GM12878 (cell line): ENCODE measurements around the gene LYPD8. TPM values are rescaled to one million over a fixed set of nuclear protein-coding genes. Genes with fewer than 3 reads are reported as not detected.

Source experiments
- ATAC-seq: fragments of 200-7000 bp; cut with Tn5 transposase; 3 replicates; pipeline ENCODE4 v1.9.1; 2020; ENCODE audit warnings: mild to moderate bottlenecking, moderate library complexity
- BruUV-seq: library from RNA; stranded (reverse); fragments of 400-500 nt; replicated peaks from 2 replicates; lab custom pipeline; 2021; lab: Mats Ljungman, UMichigan
- CTCF ChIA-PET: fragments of 300-600 bp; sonication (Branson Sonifier 250); formaldehyde crosslinking; extraction: SDS; loops from one replicate; lab custom pipeline; 2021; ENCODE audit warnings: inconsistent platforms; lab: Yijun Ruan, JAX
- POLR2A ChIA-PET: fragments of 350-600 bp; formaldehyde crosslinking; extraction: SDS; loops from one replicate; lab custom pipeline; 2021; ENCODE audit warnings: inconsistent platforms; lab: Charles Lee
- RAD21 ChIA-PET: fragments of 300-600 bp; sonication (Branson Sonifier 250); formaldehyde crosslinking; loops from one replicate; lab custom pipeline; 2023; ENCODE audit warnings: antibody characterized with exemption; ENCODE audit not compliant: unreplicated experiment; lab: Charles Lee
- SMC1A ChIA-PET: fragments of 300-600 bp; sonication (Branson Sonifier 250); formaldehyde crosslinking; loops from one replicate; lab custom pipeline; 2023; ENCODE audit not compliant: unreplicated experiment, uncharacterized antibody; lab: Charles Lee
- DNase-seq: peaks from one replicate; pipeline ENCODE4 v3.0.0-alpha.2; 2011; ENCODE audit warnings: low read depth, low spot score
- FAIRE-seq: peaks from 3 replicates; lab custom pipeline; 2011; peaks lifted over from hg19 to GRCh38; lab: Jason Lieb, UNC
- H2AFZ ChIP-seq: 2 replicates; pipeline ENCODE4 v1.6.0; 2011; ENCODE audit warnings: low read depth, low read length, control low read depth; ENCODE audit not compliant: control insufficient read depth
- H3K27ac ChIP-seq: 2 replicates; pipeline ENCODE4 v1.5.1; 2011; ENCODE audit warnings: control low read depth; ENCODE audit not compliant: control insufficient read depth, insufficient read depth
- H3K27me3 ChIP-seq, 2 experiments: replicated peaks in 1 of 2; 2 replicates each; pipeline versions ENCODE4 v1.6.0 to v1.6.1; 2011; ENCODE audit warnings: low read length in 1 of 2; ENCODE audit not compliant: control insufficient read depth in 2 of 2, insufficient read depth in 2 of 2
- H3K36me3 ChIP-seq, 2 experiments: 2 replicates each; pipeline ENCODE4 v1.5.1; 2011; ENCODE audit warnings: low read length in 1 of 2; ENCODE audit not compliant: control insufficient read depth in 2 of 2, insufficient read depth in 2 of 2
- H3K4me1 ChIP-seq: 2 replicates; pipeline ENCODE4 v1.6.1; 2011; ENCODE audit warnings: mild to moderate bottlenecking, low read length, moderate library complexity, mixed read lengths; ENCODE audit not compliant: control insufficient read depth, insufficient read depth
- H3K4me2 ChIP-seq: 2 replicates; pipeline ENCODE4 v1.6.0; 2011; ENCODE audit warnings: control low read depth; ENCODE audit not compliant: control insufficient read depth, insufficient read depth
- H3K4me3 ChIP-seq: fragments of 200-600 bp; sonication (generic); 2 replicates; pipeline ENCODE4 v1.5.1; 2016
- H3K79me2 ChIP-seq: 2 replicates; pipeline ENCODE4 v1.6.0; 2011; ENCODE audit warnings: low read length; ENCODE audit not compliant: control insufficient read depth, insufficient read depth
- H3K9ac ChIP-seq: 2 replicates; pipeline ENCODE4 v1.8.0; 2011; ENCODE audit warnings: low read length, control low read depth, mixed read lengths; ENCODE audit not compliant: control insufficient read depth, insufficient read depth
- H3K9me3 ChIP-seq: replicated peaks from 3 replicates; pipeline ENCODE4 v1.5.1; 2011; ENCODE audit warnings: mild to moderate bottlenecking, low read length; ENCODE audit not compliant: control insufficient read depth, insufficient read depth
- H4K20me1 ChIP-seq: 2 replicates; pipeline ENCODE4 v1.6.0; 2011; ENCODE audit not compliant: control insufficient read depth, insufficient read depth
- ATF7 ChIP-seq: fragments of 450-650 bp; IDR thresholded peaks from 2 replicates; pipeline ENCODE4 v1.6.1; 2016; ENCODE audit warnings: low read depth, mild to moderate bottlenecking
- CBX3 ChIP-seq: fragments of 200-600 bp; sonication (generic); IDR thresholded peaks from 2 replicates; pipeline ENCODE4 v1.6.1; 2016; ENCODE audit warnings: low read depth, borderline replicate concordance
- CHD2 ChIP-seq: IDR thresholded peaks from 2 replicates; pipeline ENCODE4 v1.6.1; 2011; ENCODE audit warnings: low read depth, low read length, improper control_type of control experiment, borderline replicate concordance
- IKZF2 ChIP-seq, 2 experiments: fragments of 450-650 bp; IDR thresholded peaks; 2 replicates each; pipeline ENCODE4 v1.6.1; 2017; ENCODE audit warnings: mild to moderate bottlenecking in 2 of 2, moderate library complexity in 2 of 2
- MTA2 ChIP-seq: fragments of 450-650 bp; IDR thresholded peaks from 2 replicates; pipeline ENCODE4 v1.6.1; 2016; ENCODE audit warnings: low read depth, mild to moderate bottlenecking, moderate library complexity
- NFYA ChIP-seq: IDR thresholded peaks from 2 replicates; pipeline ENCODE4 v1.6.1; 2011; ENCODE audit warnings: low read depth, mild to moderate bottlenecking, low read length, improper control_type of control experiment, borderline replicate concordance
- NFYB ChIP-seq: IDR thresholded peaks from 2 replicates; pipeline ENCODE4 v1.6.1; 2011; ENCODE audit warnings: low read depth, mild to moderate bottlenecking, low read length, improper control_type of control experiment, moderate library complexity; ENCODE audit not compliant: insufficient read depth
- POU2F2 ChIP-seq: IDR thresholded peaks from 3 replicates; pipeline ENCODE4 v1.6.1; 2011; ENCODE audit warnings: low read depth, mild to moderate bottlenecking, low read length, borderline replicate concordance
- SMAD1 ChIP-seq: fragments of 450-650 bp; IDR thresholded peaks from 2 replicates; pipeline ENCODE4 v1.6.1; 2018; ENCODE audit warnings: mild to moderate bottlenecking, low read depth; ENCODE audit not compliant: partially characterized antibody
- SRF ChIP-seq, 2 experiments: IDR thresholded peaks; 2 replicates each; pipeline ENCODE4 v1.6.1; 2011; ENCODE audit warnings: low read depth in 2 of 2, low read length in 2 of 2, mild to moderate bottlenecking in 1 of 2, moderate library complexity in 1 of 2
- ZNF622 ChIP-seq: fragments of 450-650 bp; IDR thresholded peaks from 2 replicates; pipeline ENCODE4 v1.6.1; 2017; ENCODE audit warnings: mild to moderate bottlenecking, inconsistent platforms
- WGBS: methylation state at CpG from one replicate; pipeline ENCODE4 v1.1.6; 2016; ENCODE audit warnings: low lambda C conversion rate; ENCODE audit not compliant: insufficient replicate concordance, insufficient coverage; ENCODE audit errors: missing lambda C conversion rate; 5-methylcytosine and 5-hydroxymethylcytosine counted together
- in situ Hi-C: fragments of 300-500 bp; cut with MboI; formaldehyde crosslinking; loops from 9 replicates; pipeline ENCODE4 v1.14.3; 2018; ENCODE audit warnings: mixed read lengths
- intact Hi-C: fragments of 100-400 bp; cut with micrococcal nuclease; formaldehyde crosslinking; loops from one replicate; pipeline ENCODE4 v1.14.2; 2022; ENCODE audit not compliant: unreplicated experiment
- polyA plus RNA-seq, 11 experiments: library from polyadenylated mRNA; depleted of rRNA in 4 of 11; unstranded in 6 of 11; stranded (reverse) in 5 of 11; fragments of >200 nt; fragmentation: Nextera tagmentation in 4 of 11; fragmentation: Illumina TruSeq in 1 of 11; extraction: Ambion mirVana in 4 of 11; extraction: Trizol in 1 of 11; gene quantifications; 1 replicate in 1 of 11; 2 replicates in 10 of 11; pipeline versions ENCODE4 v1.2.1 to v1.2.3, GENCODE V29; 2011 to 2016; ENCODE audit warnings: inconsistent platforms in 2 of 11, missing spikeins in 2 of 11, low read depth in 1 of 11
- total RNA-seq, 4 experiments: library from RNA; depleted of rRNA in 3 of 4; stranded (reverse); fragments of >200 nt in 3 of 4; fragmentation: Illumina TruSeq in 1 of 4; extraction: Trizol in 1 of 4; gene quantifications; 2 replicates each; pipeline versions ENCODE4 v1.2.1 to v1.2.3, GENCODE V29; 2013 to 2021
- TF ChIP-seq, protein P1 (sequence below): fragments of 450-650 bp; IDR thresholded peaks from 2 replicates; pipeline ENCODE4 v1.6.1; 2017; ENCODE audit warnings: mild to moderate bottlenecking, low read depth, inconsistent platforms; ENCODE audit not compliant: poor library complexity, severe bottlenecking
- TF ChIP-seq, protein P2 (sequence below): fragments of 450-650 bp; IDR thresholded peaks from 2 replicates; pipeline ENCODE4 v1.6.1; 2018; ENCODE audit warnings: mild to moderate bottlenecking, low read depth, moderate library complexity; ENCODE audit not compliant: partially characterized antibody

Gene LYPD8
- total and polyA plus RNA-seq, 10 of the 15 experiments (the other 5 are each of a cell fraction or from before 2014, with no cell fraction given): 0.13 to 0.40 (median 0.18) TPM; not detected in 7

- Histone ChIP-seq H3K9me3 (no peaks in the 10 kb centered on the region), H3K4me3 (no peak overlapping the region), H3K27me3 (no peaks in the 10 kb centered on the region), H3K79me2 (no peaks in the 10 kb centered on the region), H3K36me3 (no peaks in the 10 kb centered on the region), H3K9ac (no peak overlapping the region), H2AFZ (no peak overlapping the region), H3K4me2 (no peak overlapping the region), H3K27ac (no peak overlapping the region), H4K20me1 (no peaks in the 10 kb centered on the region), H3K4me1 (no peaks in the 10 kb centered on the region)
- ChIA-PET POLR2A (no interaction called here), CTCF (interaction anchor here (0.5 kb wide), 1 partner anchor 53 kb away, joined by 3 read pairs; no protein-coding TSS in a partner anchor), RAD21 (no interaction called here), SMC1A (interaction anchor here (1.7 kb wide), 1 partner anchor 30 kb away, joined by 4 read pairs; no protein-coding TSS in a partner anchor)
- ATAC-seq (no peak), FAIRE-seq (no peak), DNase-seq (no peak)
- no TSS peak for BruUV-seq
- in situ Hi-C loops: no loop called here
- 29% methylated on average over 4 of the region's 4 CpGs for WGBS
- intact Hi-C loops: no loop called here
- TF ChIP-seq ATF7: no peak
- TF ChIP-seq NFYB: no peak
- TF ChIP-seq SRF (IDR thresholded peaks at IDR 0.05; ENCODE audit: low read depth in 2 of 2, low read length in 2 of 2): no peak
- no peak for TF ChIP-seq SMAD1
Measured at GRCh38 chr1:248736977-248737376, 18.6 kb downstream of the LYPD8 start.

- no peak for FAIRE-seq
- Histone ChIP-seq H3K79me2 (no peaks in the 10 kb centered on the region), H3K27ac (no peak overlapping the region), H3K4me2 (no peak overlapping the region), H3K4me3 (no peak overlapping the region), H3K9ac (no peak overlapping the region), H3K27me3 (no peaks in the 10 kb centered on the region), H2AFZ (no peak overlapping the region), H3K4me1 (no peaks in the 10 kb centered on the region), H4K20me1 (no peaks in the 10 kb centered on the region), H3K36me3 (no peaks in the 10 kb centered on the region), H3K9me3 (no peaks in the 10 kb centered on the region)
- intact Hi-C loops: no loop called here
- RAD21 ChIA-PET: no interaction called here
- POLR2A ChIA-PET: no interaction called here
- in situ Hi-C loops: no loop called here
- ATAC-seq: no peak
- CTCF ChIA-PET: interaction anchor here (0.6 kb wide), 1 partner anchor 173 kb away, joined by 3 read pairs; no protein-coding TSS in a partner anchor
- WGBS: 90% methylated on average over 5 of the region's 5 CpGs
- no peak for DNase-seq
- SMC1A ChIA-PET: interaction anchor here (1.2 kb wide), 1 partner anchor 22 kb away, joined by 3 read pairs; no protein-coding TSS in a partner anchor
- no TSS peak for BruUV-seq
- TF ChIP-seq, protein P1, sequence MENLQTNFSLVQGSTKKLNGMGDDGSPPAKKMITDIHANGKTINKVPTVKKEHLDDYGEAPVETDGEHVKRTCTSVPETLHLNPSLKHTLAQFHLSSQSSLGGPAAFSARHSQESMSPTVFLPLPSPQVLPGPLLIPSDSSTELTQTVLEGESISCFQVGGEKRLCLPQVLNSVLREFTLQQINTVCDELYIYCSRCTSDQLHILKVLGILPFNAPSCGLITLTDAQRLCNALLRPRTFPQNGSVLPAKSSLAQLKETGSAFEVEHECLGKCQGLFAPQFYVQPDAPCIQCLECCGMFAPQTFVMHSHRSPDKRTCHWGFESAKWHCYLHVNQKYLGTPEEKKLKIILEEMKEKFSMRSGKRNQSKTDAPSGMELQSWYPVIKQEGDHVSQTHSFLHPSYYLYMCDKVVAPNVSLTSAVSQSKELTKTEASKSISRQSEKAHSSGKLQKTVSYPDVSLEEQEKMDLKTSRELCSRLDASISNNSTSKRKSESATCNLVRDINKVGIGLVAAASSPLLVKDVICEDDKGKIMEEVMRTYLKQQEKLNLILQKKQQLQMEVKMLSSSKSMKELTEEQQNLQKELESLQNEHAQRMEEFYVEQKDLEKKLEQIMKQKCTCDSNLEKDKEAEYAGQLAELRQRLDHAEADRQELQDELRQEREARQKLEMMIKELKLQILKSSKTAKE: no peak
- no peak for TF ChIP-seq NFYA
- TF ChIP-seq MTA2: no peak
- no peak for TF ChIP-seq CHD2
- TF ChIP-seq, protein P2, sequence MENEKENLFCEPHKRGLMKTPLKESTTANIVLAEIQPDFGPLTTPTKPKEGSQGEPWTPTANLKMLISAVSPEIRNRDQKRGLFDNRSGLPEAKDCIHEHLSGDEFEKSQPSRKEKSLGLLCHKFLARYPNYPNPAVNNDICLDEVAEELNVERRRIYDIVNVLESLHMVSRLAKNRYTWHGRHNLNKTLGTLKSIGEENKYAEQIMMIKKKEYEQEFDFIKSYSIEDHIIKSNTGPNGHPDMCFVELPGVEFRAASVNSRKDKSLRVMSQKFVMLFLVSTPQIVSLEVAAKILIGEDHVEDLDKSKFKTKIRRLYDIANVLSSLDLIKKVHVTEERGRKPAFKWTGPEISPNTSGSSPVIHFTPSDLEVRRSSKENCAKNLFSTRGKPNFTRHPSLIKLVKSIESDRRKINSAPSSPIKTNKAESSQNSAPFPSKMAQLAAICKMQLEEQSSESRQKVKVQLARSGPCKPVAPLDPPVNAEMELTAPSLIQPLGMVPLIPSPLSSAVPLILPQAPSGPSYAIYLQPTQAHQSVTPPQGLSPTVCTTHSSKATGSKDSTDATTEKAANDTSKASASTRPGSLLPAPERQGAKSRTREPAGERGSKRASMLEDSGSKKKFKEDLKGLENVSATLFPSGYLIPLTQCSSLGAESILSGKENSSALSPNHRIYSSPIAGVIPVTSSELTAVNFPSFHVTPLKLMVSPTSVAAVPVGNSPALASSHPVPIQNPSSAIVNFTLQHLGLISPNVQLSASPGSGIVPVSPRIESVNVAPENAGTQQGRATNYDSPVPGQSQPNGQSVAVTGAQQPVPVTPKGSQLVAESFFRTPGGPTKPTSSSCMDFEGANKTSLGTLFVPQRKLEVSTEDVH: no peak
- no peak for TF ChIP-seq ZNF622
- no peak for TF ChIP-seq POU2F2
- TF ChIP-seq CBX3: no peak
- TF ChIP-seq IKZF2 (IDR thresholded peaks at IDR 0.05): no peak
Measured at GRCh38 chr1:248733566-248733965, 22.0 kb downstream of the LYPD8 start.
